Stimulated activated CD4-positive, alpha-beta T cell treated with anti-CD3 and anti-CD28 coated beads, Interleukin-12 subunit alpha, Interleukin-12 subunit beta, amount 100 ng/mL, for 24 hours (primary cell): ENCODE results near the gene RAB3IL1.

Experiments used
- DNase-seq, 2 experiments: peaks; one replicate each; pipeline ENCODE4 v3.0.0-alpha.2; 2020; ENCODE audit warnings: low read depth in 2 of 2

RAB3IL1 gene

GRCh38 chr11:61847914-61848581 is 69.3 kb downstream of the RAB3IL1 start:
- DNase-seq = no peak
